Tibial artery (tissue), 4 donors: ENCODE data around the gene ADGRL2.

Experiments used
- DNase-seq, 2 donors: peaks; one replicate each; pipeline ENCODE4 v3.0.0-alpha.2; 2019
- H3K27ac ChIP-seq, 2 donors: fragments of 200-600 bp; sonication (generic) in 1 of 2; 1 replicate in 1 of 2; 2 replicates in 1 of 2; pipeline ENCODE4 v1.5.1; 2018 to 2019; ENCODE audit warnings: mild to moderate bottlenecking in 1 of 2
- H3K27me3 ChIP-seq, 2 donors: fragments of 200-600 bp; sonication (generic) in 1 of 2; one replicate each; pipeline versions ENCODE4 v1.5.1 to v1.6.0; 2016 to 2019
- H3K36me3 ChIP-seq, 3 donors: fragments of 200-600 bp; sonication (generic) in 2 of 3; one replicate each; pipeline ENCODE4 v1.5.1; 2016 to 2019; ENCODE audit warnings: mild to moderate bottlenecking in 2 of 3
- H3K4me1 ChIP-seq, 4 donors: fragments of 200-600 bp; sonication (generic) in 2 of 4; 1 replicate in 3 of 4; 2 replicates in 1 of 4; pipeline ENCODE4 v1.5.1; 2016 to 2019
- H3K4me3 ChIP-seq, 2 donors: fragments of 200-600 bp; sonication (generic) in 1 of 2; 1 replicate in 1 of 2; 2 replicates in 1 of 2; pipeline ENCODE4 v1.5.1; 2018 to 2019; ENCODE audit warnings: mild to moderate bottlenecking in 2 of 2
- H3K9me3 ChIP-seq, 3 donors: fragments of 200-600 bp; sonication (generic) in 1 of 3; one replicate each; pipeline ENCODE4 v1.5.1; 2016 to 2019
- intact Hi-C: fragments of 100-400 bp; cut with DNase I; formaldehyde crosslinking; loops from one replicate; pipeline ENCODE4 v1.15.0; 2023; ENCODE audit warnings: low total_unique reads
- TF ChIP-seq, protein P1 (sequence below), 2 experiments: fragments of 200-600 bp in 1 of 2; fragments of 450-650 bp in 1 of 2; IDR thresholded peaks; one replicate each; pipeline ENCODE4 v1.5.1; 2017 to 2019; ENCODE audit warnings: antibody characterized with exemption in 2 of 2, mild to moderate bottlenecking in 1 of 2, moderate library complexity in 1 of 2

The ADGRL2 gene

DNA sequence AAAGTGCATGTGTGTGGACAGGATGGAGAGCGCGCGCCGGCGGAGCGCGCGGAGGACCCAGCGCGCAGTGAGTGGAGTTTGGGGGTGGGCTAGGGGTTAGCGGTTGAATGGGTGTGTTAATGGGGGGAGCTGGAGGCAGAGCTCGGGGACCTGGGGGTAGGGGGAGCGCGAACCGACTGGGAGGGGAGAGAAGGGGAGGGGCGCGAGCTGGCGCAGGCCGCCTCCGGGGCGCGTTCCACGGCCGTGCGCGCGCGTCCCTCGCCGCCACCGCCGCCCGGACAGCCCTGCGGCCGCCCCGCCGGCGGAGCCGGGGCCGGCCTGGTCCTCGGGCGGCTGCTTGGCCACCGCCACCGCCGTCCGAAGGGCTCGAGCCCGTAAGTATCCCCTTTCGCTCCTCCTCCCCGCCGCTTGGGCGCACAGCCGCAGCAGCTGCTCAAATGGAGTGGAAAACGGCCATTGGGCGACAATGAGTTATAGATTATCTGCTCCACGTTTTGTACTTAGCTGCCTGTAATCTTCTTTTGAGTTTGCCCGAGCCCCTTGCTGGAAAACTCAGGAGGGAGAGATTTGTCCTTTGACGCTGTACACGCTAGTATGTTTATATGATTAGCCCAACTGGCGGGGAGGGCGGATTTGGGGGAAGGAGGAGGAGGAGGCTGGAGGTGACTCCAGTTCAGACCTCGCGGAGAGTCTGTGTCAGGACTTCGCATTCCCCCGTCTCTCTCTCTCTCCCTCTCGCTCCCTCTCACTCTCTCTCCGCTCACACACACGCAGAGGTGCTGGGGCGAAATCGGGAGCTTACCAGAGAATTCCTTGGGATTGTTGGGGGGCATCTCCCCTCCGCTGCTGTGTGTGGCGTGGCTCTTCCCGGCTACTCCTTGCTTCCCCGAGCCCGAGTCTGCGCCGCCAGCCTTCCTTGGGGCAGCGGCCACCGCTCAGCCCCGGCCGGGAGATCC is at the start of gene ADGRL2:
ADGRL2 (plus strand) TSS at position 240 of the 956 bp plus-strand sequence. CDS start 36,051 bp downstream, outside the sequence.
- H3K9me3 ChIP-seq: no peaks in the 10 kb centered on the region
- no peaks in the 10 kb centered on the region for H3K36me3 ChIP-seq
- peak within 1 kb of the TSS; percentile 99 for H3K27ac ChIP-seq
- peak; percentile 84 to 90 for DNase-seq
- peaks cover 0 to 22% (median 5%) of the 10 kb centered on the region in 4 donors for H3K4me1 ChIP-seq
- intact Hi-C loops: no loop called here
- peak within 1 kb of the TSS; percentile 93 to 95 for H3K4me3 ChIP-seq
- H3K27me3 ChIP-seq: no peaks in the 10 kb centered on the region
- TF ChIP-seq, protein P1, sequence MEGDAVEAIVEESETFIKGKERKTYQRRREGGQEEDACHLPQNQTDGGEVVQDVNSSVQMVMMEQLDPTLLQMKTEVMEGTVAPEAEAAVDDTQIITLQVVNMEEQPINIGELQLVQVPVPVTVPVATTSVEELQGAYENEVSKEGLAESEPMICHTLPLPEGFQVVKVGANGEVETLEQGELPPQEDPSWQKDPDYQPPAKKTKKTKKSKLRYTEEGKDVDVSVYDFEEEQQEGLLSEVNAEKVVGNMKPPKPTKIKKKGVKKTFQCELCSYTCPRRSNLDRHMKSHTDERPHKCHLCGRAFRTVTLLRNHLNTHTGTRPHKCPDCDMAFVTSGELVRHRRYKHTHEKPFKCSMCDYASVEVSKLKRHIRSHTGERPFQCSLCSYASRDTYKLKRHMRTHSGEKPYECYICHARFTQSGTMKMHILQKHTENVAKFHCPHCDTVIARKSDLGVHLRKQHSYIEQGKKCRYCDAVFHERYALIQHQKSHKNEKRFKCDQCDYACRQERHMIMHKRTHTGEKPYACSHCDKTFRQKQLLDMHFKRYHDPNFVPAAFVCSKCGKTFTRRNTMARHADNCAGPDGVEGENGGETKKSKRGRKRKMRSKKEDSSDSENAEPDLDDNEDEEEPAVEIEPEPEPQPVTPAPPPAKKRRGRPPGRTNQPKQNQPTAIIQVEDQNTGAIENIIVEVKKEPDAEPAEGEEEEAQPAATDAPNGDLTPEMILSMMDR (IDR thresholded peaks at IDR 0.05): peak in 1 of 2 experiments; percentile 11

- DNase-seq: no peak
- Histone ChIP-seq H3K4me3 (no peak overlapping the region), H3K27me3 (no peaks in the 10 kb centered on the region), H3K9me3 (no peaks in the 10 kb centered on the region), H3K36me3 (no peaks in the 10 kb centered on the region), H3K27ac (no peak overlapping the region), H3K4me1 (no peaks in the 10 kb centered on the region)
- intact Hi-C loops: no loop called here
- TF ChIP-seq, protein P1 (IDR thresholded peaks at IDR 0.05): no peak
Measured at GRCh38 chr1:81752840-81753239, 47.9 kb upstream of the ADGRL2 start.

DNA sequence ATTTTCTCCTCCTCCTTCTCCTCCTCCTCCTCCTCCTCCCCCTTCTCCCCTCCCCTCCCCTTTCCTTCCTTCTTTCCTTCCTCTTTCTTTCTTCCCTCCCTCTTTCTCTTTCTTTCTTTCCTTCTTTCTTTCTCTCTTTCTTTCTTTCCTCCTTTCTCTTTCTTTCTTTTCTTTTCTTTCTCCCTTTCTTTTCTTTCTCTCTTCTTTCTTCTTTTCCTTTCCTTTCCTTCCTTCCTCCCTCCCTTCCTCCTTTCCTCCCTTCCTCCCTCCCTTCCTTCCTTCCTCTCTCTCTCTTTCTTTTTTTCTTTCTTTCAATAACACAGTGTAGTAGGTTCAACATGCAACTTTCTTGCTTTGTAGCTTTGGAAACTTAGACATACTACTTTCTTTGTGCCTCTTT is 46.3 kb upstream of the ADGRL2 start:
- Histone ChIP-seq H3K9me3 (no peaks in the 10 kb centered on the region), H3K27ac (no peak overlapping the region), H3K4me3 (no peak overlapping the region), H3K4me1 (no peaks in the 10 kb centered on the region), H3K27me3 (no peaks in the 10 kb centered on the region), H3K36me3 (no peaks in the 10 kb centered on the region)
- DNase-seq: no peak
- intact Hi-C loops: no loop called here
- TF ChIP-seq, protein P1 (IDR thresholded peaks at IDR 0.05): no peak

- Histone ChIP-seq H3K4me1 (no peaks in the 10 kb centered on the region), H3K4me3 (no peak overlapping the region), H3K27me3 (no peaks in the 10 kb centered on the region), H3K36me3 (no peaks in the 10 kb centered on the region), H3K27ac (no peak overlapping the region), H3K9me3 (no peaks in the 10 kb centered on the region)
- intact Hi-C loops: no loop called here
- DNase-seq: no peak
- TF ChIP-seq, protein P1 (IDR thresholded peaks at IDR 0.05): no peak
Measured at GRCh38 chr1:81756872-81757271, 43.9 kb upstream of the ADGRL2 start.

GRCh38 chr1:81757398-81758020 is 43.2 kb upstream of the ADGRL2 start:
- Histone ChIP-seq H3K9me3 (no peaks in the 10 kb centered on the region), H3K4me1 (no peaks in the 10 kb centered on the region), H3K27ac (no peak overlapping the region), H3K36me3 (no peaks in the 10 kb centered on the region), H3K27me3 (no peaks in the 10 kb centered on the region), H3K4me3 (no peak overlapping the region)
- DNase-seq: no peak
- intact Hi-C loops: no loop called here
- TF ChIP-seq, protein P1 (IDR thresholded peaks at IDR 0.05): no peak
